Measurements from ENCODE around the gene BFSP1. TPM values are rescaled to one million over a fixed set of nuclear protein-coding genes. Genes with fewer than 3 reads are reported as not detected.

Gene BFSP1
- polyA plus RNA-seq, 1 of the 3 experiments (the other 2 are of a cell fraction): 7.1 TPM

GRCh38 chr20:17479063-17479657 is 52.0 kb downstream of the BFSP1 start:
- no peak overlapping the region for H3K4me2 ChIP-seq
- H3K9me3 ChIP-seq: no peaks in the 10 kb centered on the region
- ChIA-PET POLR2A (no interaction called here), CTCF (interaction anchor here (1.8 to 2.0 kb wide), 2 partner anchors 10 to 25 kb away, joined by 6 read pairs; no protein-coding TSS in a partner anchor)
- no peaks in the 10 kb centered on the region for H3F3A ChIP-seq (replicated peaks; ENCODE audit: insufficient read depth)
- H3K9ac ChIP-seq: no peak overlapping the region
- no peak overlapping the region for H3K27ac ChIP-seq (ENCODE audit: low read depth in 2 of 2, low read length in 1 of 2)
- 83% methylated on average over 23 of the region's 23 CpGs for WGBS (ENCODE audit: low lambda C conversion rate)
- no peak for DNase-seq
- no peak overlapping the region for H3K4me3 ChIP-seq (ENCODE audit: low read depth in 2 of 2, low read length in 1 of 2)
- no peaks in the 10 kb centered on the region for H3K9me2 ChIP-seq
- H2AFZ ChIP-seq (ENCODE audit: low read depth): no peak overlapping the region
- H3K4me1 ChIP-seq (ENCODE audit: control insufficient read depth in 1 of 2, insufficient read depth in 2 of 2, low read depth in 1 of 2, low read length in 1 of 2): peaks cover 0 to 1% of the 10 kb centered on the region in 2 experiments; a peak in 2 of 4 replicates
- no peaks in the 10 kb centered on the region for H3K36me3 ChIP-seq (replicated peaks in 1 of 2; ENCODE audit: control insufficient read depth in 1 of 2, insufficient read depth in 2 of 2, low read length in 1 of 2)
- H3K79me2 ChIP-seq (ENCODE audit: insufficient read depth): no peaks in the 10 kb centered on the region
- H3K27me3 ChIP-seq (ENCODE audit: insufficient read depth): no peaks in the 10 kb centered on the region; the same call in 1 of the 2 replicates
- H4K20me1 ChIP-seq (ENCODE audit: insufficient read depth): no peaks in the 10 kb centered on the region
- TF ChIP-seq FOXJ3 (CRISPR knock-in tag; IDR thresholded peaks at IDR 0.05) (no peak), FOXM1 (IDR thresholded peaks at IDR 0.05; ENCODE audit: low read depth) (no peak), SMC3 (IDR thresholded peaks at IDR 0.05; ENCODE audit: low read depth, low read length) (no peak), POLR2AphosphoS5 (IDR thresholded peaks at IDR 0.05; ENCODE audit: low read depth, low read length) (no peak), YY1 (IDR thresholded peaks at IDR 0.05; ENCODE audit: low read depth) (no peak), GABPA (IDR thresholded peaks at IDR 0.05; ENCODE audit: low read depth) (no peak), REST (IDR thresholded peaks at IDR 0.05; ENCODE audit: low read depth, low read length) (no peak), USF1 (IDR thresholded peaks at IDR 0.05; ENCODE audit: borderline replicate concordance, low read depth) (no peak), ELF1 (IDR thresholded peaks at IDR 0.05) (no peak), TCF12 (IDR thresholded peaks at IDR 0.05) (no peak), FOSL2 (IDR thresholded peaks at IDR 0.05; ENCODE audit: borderline replicate concordance, low read depth) (no peak), EP300 (IDR thresholded peaks at IDR 0.05; ENCODE audit: borderline replicate concordance in 1 of 2, low read depth in 1 of 2, low read length in 1 of 2) (no peak), EZH2phosphoT487 (IDR thresholded peaks at IDR 0.05; ENCODE audit: borderline replicate concordance, low read depth) (no peak), SIN3A (IDR thresholded peaks at IDR 0.05; ENCODE audit: borderline replicate concordance, low read depth, low read length) (no peak), MXI1 (IDR thresholded peaks at IDR 0.05; ENCODE audit: low read depth, low read length) (no peak), NRF1 (IDR thresholded peaks at IDR 0.05; ENCODE audit: low read depth, low read length) (no peak), RFX5 (IDR thresholded peaks at IDR 0.05; ENCODE audit: low read length) (no peak)

Measured in SK-N-SH (cell line).